ENCODE results near the gene STRADB. TPM values are rescaled to one million over a fixed set of nuclear protein-coding genes. Genes with fewer than 3 reads are reported as not detected.

The STRADB gene
- total RNA-seq, 1 experiment from 2014 or later = 17.4 TPM

DNA sequence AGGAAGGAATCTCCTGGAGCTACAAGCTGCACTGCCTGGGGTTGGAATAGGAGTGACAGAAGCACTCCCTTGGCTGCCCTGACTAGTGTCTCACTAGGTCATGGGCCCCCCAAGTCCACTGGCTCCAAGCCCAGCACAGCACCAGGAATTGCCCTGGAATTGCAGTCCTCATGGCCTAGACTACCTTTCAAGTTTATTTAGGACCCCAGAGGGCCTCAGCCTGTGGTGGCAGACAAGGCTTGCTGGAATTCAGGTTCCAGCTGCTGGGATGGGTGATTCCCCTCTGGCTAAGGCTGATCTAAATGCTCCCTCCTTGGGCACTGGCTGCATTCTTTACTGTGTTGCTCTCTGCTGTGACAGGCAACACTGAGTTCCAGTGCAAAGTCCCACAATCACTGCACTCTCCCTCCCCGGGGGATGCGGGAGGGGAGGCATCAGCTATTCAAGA, 14.0 kb downstream of the STRADB start:
- no peaks in the 10 kb centered on the region for H3K79me2 ChIP-seq (ENCODE audit: insufficient read depth, low read length)
- H3K27ac ChIP-seq (ENCODE audit: low read depth, low read length) = no peak overlapping the region
- H3K9me2 ChIP-seq (ENCODE audit: insufficient read depth) = no peaks in the 10 kb centered on the region; the same call in 1 of the 2 replicates
- BruUV-seq (replicated peaks) = no TSS peak
- no peak overlapping the region for H2AFZ ChIP-seq (ENCODE audit: low read depth, low read length, poor library complexity, severe bottlenecking)
- CTCF ChIA-PET = no interaction called here
- H3K4me1 ChIP-seq (ENCODE audit: control insufficient read depth in 1 of 2, insufficient read depth in 2 of 2, low read length in 2 of 2) = peaks cover 3 to 16% of the 10 kb centered on the region in 2 experiments
- DNase-seq (ENCODE audit: low read depth, low spot score) = no peak
- no peaks in the 10 kb centered on the region for H4K20me1 ChIP-seq (ENCODE audit: insufficient read depth)
- H3K4me2 ChIP-seq (ENCODE audit: low read length) = no peak overlapping the region; the same call in 1 of the 2 replicates
- H3K36me3 ChIP-seq (ENCODE audit: control insufficient read depth in 1 of 2, insufficient read depth in 2 of 2, low read length in 2 of 2) = no peaks in the 10 kb centered on the region; a peak in 1 of 4 replicates
- H3K27me3 ChIP-seq (ENCODE audit: insufficient read depth, low read length) = no peaks in the 10 kb centered on the region
- H3K4me3 ChIP-seq (replicated peaks in 1 of 2; ENCODE audit: low read depth in 1 of 2, low read length in 2 of 2) = no peak overlapping the region
- H3K9me3 ChIP-seq (ENCODE audit: control insufficient read depth in 1 of 2, insufficient read depth in 1 of 2, low read depth in 1 of 2, low read length in 2 of 2) = no peaks in the 10 kb centered on the region; a peak in 1 of 4 replicates
- RAD21 ChIA-PET (ENCODE audit: low non-redundant PET in 1 of 2, low total read pairs in 2 of 2, uncharacterized antibody in 2 of 2, unreplicated experiment in 2 of 2) = no interaction called here
- ATAC-seq = no peak
- POLR2A ChIA-PET = interaction anchor here (1.0 to 1.3 kb wide), 2 partner anchors 10 to 14 kb away, joined by 3 to 4 read pairs; partner anchors contain the start of genes STRADB and TRAK2
- no peak overlapping the region for H3K9ac ChIP-seq (ENCODE audit: low read length)
- intact Hi-C loops (cut with micrococcal nuclease) = no loop called here
- TF ChIP-seq FOSL1 (IDR thresholded peaks at IDR 0.05; ENCODE audit: low read depth) (no peak), REST (IDR thresholded peaks at IDR 0.05; ENCODE audit: low read depth) (no peak)

- peaks cover 3 to 21% of the 10 kb centered on the region in 2 experiments for H3K4me1 ChIP-seq (ENCODE audit: control insufficient read depth in 1 of 2, insufficient read depth in 2 of 2, low read length in 2 of 2)
- no peak overlapping the region for H2AFZ ChIP-seq (ENCODE audit: low read depth, low read length, poor library complexity, severe bottlenecking)
- POLR2A ChIA-PET = interaction anchor here (1.0 to 1.3 kb wide), 2 partner anchors 11 to 15 kb away, joined by 3 to 4 read pairs; partner anchors contain the start of genes STRADB and TRAK2
- H3K27me3 ChIP-seq (ENCODE audit: insufficient read depth, low read length) = no peaks in the 10 kb centered on the region
- 0 out of 2 replicates have a peak, but pooled peaks have one; percentile 23 for TF ChIP-seq EGR1 (IDR thresholded peaks at IDR 0.05; ENCODE audit: low read depth)
- peak; percentile 76 for TF ChIP-seq FOSL1 (IDR thresholded peaks at IDR 0.05; ENCODE audit: low read depth)
- TF ChIP-seq SP1 (IDR thresholded peaks at IDR 0.05; ENCODE audit: low read depth) = peak; percentile 64
- TF ChIP-seq POLR2AphosphoS5 (IDR thresholded peaks at IDR 0.05; ENCODE audit: low read depth, low read length) = 0 out of 2 replicates have a peak, but pooled peaks have one; percentile 17
- TF ChIP-seq CBX3 (IDR thresholded peaks at IDR 0.05; ENCODE audit: low read depth) = no peak
- TF ChIP-seq JUND (IDR thresholded peaks at IDR 0.05) = peak; percentile 77
- TF ChIP-seq, protein P1, sequence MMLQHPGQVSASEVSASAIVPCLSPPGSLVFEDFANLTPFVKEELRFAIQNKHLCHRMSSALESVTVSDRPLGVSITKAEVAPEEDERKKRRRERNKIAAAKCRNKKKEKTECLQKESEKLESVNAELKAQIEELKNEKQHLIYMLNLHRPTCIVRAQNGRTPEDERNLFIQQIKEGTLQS (IDR thresholded peaks at IDR 0.05) = no peak
- no peak for ATAC-seq
- no peaks in the 10 kb centered on the region; a peak in 1 of 4 replicates for H3K9me3 ChIP-seq (ENCODE audit: control insufficient read depth in 1 of 2, insufficient read depth in 1 of 2, low read depth in 1 of 2, low read length in 2 of 2)
- H3K36me3 ChIP-seq (ENCODE audit: control insufficient read depth in 1 of 2, insufficient read depth in 2 of 2, low read length in 2 of 2) = no peaks in the 10 kb centered on the region
- H3K9me2 ChIP-seq (ENCODE audit: insufficient read depth) = no peaks in the 10 kb centered on the region; the same call in 1 of the 2 replicates
- H3K4me2 ChIP-seq (ENCODE audit: low read length) = peak overlapping the region; percentile 40
- DNase-seq (ENCODE audit: low read depth, low spot score) = no peak
- H3K4me3 ChIP-seq (replicated peaks in 1 of 2; ENCODE audit: low read depth in 1 of 2, low read length in 2 of 2) = no peak overlapping the region
- CTCF ChIA-PET = no interaction called here
- no peak overlapping the region for H3K27ac ChIP-seq (ENCODE audit: low read depth, low read length)
- H4K20me1 ChIP-seq (ENCODE audit: insufficient read depth) = no peaks in the 10 kb centered on the region
- BruUV-seq (replicated peaks) = no TSS peak
- H3K79me2 ChIP-seq (ENCODE audit: insufficient read depth, low read length) = no peaks in the 10 kb centered on the region
- RAD21 ChIA-PET (ENCODE audit: low non-redundant PET in 1 of 2, low total read pairs in 2 of 2, uncharacterized antibody in 2 of 2, unreplicated experiment in 2 of 2) = no interaction called here
- no peak overlapping the region for H3K9ac ChIP-seq (ENCODE audit: low read length)
- intact Hi-C loops (cut with micrococcal nuclease) = no loop called here
Measured at GRCh38 chr2:201466050-201466675, 14.6 kb downstream of the STRADB start.

Data from HCT116 (cell line).